Activated gamma-delta T cell (primary cell): Measurements from ENCODE around the gene PIEZO1.
A peak's percentile ranks its signal among the peaks of the same experiment; 100 is the strongest.
"Not testable (repeated sequence)": the region's sequence is repeated elsewhere in the genome, so short reads cannot be mapped to it uniquely, and the experiment has no call there.

Experiments
- DNase-seq: peaks from one replicate; lab custom pipeline; 2025; lab: John Stamatoyannopoulos, UW
- total RNA-seq, 2 donors: gene quantifications; one replicate each; lab custom pipeline; 2026; lab: John Stamatoyannopoulos, UW

The PIEZO1 gene, protein sequence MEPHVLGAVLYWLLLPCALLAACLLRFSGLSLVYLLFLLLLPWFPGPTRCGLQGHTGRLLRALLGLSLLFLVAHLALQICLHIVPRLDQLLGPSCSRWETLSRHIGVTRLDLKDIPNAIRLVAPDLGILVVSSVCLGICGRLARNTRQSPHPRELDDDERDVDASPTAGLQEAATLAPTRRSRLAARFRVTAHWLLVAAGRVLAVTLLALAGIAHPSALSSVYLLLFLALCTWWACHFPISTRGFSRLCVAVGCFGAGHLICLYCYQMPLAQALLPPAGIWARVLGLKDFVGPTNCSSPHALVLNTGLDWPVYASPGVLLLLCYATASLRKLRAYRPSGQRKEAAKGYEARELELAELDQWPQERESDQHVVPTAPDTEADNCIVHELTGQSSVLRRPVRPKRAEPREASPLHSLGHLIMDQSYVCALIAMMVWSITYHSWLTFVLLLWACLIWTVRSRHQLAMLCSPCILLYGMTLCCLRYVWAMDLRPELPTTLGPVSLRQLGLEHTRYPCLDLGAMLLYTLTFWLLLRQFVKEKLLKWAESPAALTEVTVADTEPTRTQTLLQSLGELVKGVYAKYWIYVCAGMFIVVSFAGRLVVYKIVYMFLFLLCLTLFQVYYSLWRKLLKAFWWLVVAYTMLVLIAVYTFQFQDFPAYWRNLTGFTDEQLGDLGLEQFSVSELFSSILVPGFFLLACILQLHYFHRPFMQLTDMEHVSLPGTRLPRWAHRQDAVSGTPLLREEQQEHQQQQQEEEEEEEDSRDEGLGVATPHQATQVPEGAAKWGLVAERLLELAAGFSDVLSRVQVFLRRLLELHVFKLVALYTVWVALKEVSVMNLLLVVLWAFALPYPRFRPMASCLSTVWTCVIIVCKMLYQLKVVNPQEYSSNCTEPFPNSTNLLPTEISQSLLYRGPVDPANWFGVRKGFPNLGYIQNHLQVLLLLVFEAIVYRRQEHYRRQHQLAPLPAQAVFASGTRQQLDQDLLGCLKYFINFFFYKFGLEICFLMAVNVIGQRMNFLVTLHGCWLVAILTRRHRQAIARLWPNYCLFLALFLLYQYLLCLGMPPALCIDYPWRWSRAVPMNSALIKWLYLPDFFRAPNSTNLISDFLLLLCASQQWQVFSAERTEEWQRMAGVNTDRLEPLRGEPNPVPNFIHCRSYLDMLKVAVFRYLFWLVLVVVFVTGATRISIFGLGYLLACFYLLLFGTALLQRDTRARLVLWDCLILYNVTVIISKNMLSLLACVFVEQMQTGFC (N-terminal part only)
- total RNA-seq, result 402 to 411 reads per million in 2 donors

DNA sequence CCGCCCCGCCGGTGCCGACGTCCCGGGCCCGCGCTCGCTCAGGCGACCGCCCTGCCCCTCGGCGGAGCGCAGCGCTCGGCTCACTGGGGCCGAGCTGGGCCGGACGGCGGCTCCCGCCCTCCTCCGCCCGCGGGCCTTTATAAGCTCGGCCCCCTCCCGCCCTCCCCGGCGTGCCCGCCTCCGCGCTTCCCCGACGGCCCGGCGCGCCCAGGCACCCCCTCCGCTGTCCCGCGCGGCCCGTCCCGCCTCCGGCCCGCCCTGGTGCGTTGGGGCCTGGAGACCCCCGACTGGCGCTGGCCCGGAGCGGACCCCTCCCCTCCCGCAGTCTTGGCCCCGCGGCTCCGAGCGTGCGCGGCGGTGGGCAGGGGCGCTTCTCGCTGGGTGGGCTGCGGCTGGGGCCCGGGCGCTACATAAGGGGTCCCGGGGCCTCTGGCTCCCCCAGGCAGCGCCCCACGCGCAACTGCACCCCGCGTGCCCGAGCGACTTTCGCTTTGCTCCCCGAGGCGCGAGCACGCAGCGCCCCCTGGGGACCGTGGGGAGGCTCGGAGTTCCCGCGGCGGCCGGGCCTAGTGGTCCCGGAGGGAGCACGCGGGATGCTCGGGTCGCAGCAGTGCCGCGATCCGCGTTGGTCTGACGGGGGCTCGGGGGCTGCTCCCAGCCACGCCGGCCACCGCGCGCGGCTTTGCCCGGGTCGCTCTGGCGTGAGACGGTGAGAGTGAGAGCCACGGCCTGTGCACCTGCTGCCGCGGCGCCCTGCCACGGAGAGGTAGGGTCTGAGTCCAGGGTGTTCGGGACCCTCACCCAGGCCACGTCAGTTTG lies at the start of gene PIEZO1:
TSS of gene PIEZO1 (minus strand) at position 115 of the 819 bp plus-strand sequence. CDS start 256 bp downstream, outside the sequence.
- peak; percentile 72 for DNase-seq

DNA sequence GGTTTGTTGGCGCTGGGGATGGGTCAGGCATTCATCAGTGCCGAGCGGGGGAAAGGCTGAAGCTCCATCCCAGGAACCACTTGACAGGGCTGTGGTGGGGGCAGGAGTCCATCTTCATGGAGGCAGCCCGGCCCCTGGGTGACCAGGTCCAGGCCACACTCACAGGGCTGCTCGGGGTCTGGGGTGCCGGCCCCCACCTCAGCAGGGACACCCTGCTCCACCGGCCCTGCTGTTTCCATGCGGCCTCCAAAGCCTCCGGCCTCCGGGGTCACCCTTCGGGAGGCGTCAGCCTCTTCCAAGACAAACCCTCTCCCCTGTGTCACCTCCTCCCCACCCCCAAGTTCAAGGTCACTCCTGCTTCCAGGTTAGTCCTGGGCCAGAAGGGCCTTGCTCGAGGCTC lies 49.6 kb upstream of the PIEZO1 start:
- DNase-seq, result no peak

DNA sequence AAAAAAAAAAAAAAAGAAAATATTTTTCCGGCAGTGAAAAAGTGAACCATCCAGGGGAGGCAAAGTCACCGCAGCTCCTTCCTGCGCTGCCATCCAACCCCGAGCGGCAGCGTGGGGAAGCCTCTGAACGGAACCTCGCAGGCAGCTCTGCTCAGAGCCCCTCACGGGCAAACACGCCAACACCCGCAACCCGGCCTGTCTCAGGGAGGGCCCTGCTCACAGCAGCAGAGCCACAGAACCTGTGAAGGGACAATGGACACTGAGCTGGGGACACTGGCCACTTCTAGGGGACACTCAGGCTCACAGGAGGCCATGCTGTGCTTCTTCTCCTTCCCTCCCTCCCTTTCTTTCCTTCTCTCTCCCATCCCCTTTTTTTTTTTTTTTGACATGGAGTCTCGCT lies 48.1 kb upstream of the PIEZO1 start:
- no peak for DNase-seq

GRCh38 chr16:88831838-88832237 lies 46.8 kb upstream of the PIEZO1 start:
- no peak for DNase-seq

DNA sequence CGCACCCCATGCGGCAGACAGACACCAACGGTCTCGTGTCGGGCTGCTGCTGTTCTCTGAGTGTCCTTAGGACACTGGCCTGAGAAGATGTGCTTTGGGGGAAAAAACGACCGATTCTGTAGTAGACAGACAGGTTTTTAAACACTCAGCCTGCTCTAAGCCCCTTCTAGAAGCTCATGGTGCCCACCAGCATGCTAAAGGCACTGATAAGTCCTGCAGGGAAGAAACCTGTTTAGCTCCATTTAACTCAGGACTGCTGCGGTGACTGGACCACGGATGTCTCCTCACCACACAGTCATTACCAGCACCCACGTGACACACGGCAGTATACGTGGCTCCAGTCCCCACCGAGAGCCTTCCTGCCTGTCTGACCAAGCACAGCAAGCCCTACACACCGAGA lies 45.8 kb upstream of the PIEZO1 start:
- no peak for DNase-seq

GRCh38 chr16:88830258-88830657 lies 45.2 kb upstream of the PIEZO1 start:
- no peak for DNase-seq

DNA sequence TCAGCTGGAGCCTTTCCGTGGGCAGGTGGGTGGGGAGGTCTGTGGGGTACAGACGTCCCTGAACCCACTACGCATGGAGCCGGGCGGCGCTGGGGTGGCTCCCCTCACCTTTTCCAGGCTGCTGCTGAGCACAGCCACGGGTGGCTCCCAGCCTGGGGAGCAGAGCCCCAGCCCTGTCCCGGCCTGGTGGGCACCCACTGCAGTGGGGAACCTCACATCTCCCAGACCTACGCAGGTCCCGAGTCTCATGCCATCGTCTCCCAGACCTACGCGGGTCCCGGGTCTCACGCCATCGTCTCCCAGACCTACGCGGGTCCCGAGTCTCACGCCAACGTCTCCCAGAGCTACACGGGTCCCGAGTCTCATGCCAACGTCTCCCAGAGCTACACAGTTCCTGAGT lies 43.7 kb upstream of the PIEZO1 start:
- DNase-seq, result no peak

DNA sequence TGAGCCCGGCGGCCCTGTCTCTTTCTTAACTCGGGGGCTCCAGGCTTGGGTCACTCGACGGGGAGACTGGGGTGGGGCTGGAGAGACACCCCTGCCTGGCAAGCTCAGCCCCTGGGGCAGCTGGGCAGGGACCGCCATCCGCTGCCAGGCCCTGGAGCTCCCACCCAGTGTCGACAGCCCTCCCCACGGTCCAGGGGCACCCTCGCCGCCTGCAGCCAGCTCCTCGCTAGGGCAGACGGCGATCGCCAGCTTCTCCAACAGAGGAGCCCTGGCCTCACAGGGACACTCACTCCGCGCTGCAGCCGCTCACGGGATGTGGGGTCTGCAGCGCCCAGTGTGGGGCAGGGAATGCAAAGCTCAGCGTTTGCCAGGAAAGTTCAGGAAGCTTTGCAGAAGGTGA lies 42.7 kb upstream of the PIEZO1 start:
- DNase-seq, result no peak

DNA sequence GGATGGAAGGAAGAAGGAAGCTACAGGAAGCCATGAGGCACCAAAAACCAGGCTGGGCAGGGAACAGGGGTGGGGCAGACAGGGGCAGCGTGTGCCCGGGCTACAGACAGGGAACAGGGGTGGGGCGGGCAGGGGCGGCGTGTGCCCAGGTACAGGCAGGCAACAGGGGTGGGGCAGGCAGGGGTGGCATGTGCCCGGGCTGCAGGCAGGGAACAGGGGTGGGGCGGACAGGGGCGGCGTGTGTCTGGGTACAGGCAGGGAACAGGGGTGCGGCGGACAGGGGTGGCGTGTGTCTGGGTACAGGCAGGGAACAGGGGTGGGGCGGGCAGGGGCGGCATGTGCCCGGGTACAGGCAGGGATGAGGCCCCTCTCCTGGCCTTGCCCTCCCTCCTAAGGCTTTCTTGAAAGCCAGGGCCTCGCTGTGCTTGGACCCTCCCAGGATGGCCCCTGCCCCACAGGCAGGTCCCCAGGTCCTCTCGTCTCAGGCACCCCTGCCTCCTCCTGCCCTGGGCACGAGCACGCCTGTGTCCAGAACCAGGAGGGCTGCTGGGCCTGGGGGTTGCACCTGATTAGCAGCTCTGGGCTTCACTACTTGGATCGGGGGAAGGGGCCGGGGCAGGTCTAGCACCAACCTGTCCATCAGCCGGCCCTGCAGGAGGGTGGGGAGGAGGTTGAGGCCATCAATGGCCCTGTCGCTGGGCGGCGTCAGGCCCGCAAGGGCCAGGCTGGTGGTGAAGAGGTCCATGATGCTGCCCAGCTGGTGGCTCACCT lies 41.2 kb upstream of the PIEZO1 start:
- no peak for DNase-seq

DNA sequence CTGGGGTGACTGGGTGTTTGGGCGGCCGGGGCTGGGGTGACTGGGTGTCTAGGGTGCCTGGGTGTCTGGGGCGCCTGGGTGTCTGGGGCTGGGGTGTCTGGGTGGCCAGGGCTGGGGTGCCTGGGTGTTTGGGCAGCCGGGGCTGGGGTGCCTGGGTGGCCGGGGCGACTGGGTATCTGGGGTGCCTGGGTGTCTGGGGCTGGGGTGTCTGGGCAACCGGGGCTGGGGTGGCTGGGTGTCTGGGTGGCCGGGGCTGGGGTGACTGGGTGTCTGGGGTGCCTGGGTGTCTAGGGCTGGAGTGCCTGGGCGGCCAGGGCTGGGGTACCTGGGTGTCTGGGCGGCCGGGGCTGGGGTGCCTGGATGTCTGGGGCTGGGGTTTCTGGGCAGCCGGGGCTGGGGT lies 40.1 kb upstream of the PIEZO1 start:
- no peak for DNase-seq

GRCh38 chr16:88824256-88825077 lies 39.4 kb upstream of the PIEZO1 start:
- no peak for DNase-seq

DNA sequence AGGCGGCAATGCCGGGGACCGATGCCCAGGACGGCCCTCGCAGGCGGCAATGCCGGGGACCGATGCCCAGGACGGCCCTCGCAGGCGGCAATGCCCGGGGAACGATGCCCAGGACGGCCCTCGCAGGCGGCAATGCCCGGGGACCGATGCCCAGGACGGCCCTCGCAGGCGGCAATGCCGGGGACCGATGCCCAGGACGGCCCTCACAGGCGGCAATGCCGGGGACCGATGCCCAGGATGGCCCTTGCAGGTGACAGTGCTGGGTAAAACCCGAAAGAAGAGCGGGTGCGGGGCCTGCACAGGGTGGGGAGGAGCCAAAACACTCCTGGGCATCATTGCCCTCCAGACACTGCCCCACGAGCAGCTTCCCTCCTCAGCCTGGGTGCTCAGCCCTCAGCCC lies 38.6 kb upstream of the PIEZO1 start:
- DNase-seq, result not testable (repeated sequence)

DNA sequence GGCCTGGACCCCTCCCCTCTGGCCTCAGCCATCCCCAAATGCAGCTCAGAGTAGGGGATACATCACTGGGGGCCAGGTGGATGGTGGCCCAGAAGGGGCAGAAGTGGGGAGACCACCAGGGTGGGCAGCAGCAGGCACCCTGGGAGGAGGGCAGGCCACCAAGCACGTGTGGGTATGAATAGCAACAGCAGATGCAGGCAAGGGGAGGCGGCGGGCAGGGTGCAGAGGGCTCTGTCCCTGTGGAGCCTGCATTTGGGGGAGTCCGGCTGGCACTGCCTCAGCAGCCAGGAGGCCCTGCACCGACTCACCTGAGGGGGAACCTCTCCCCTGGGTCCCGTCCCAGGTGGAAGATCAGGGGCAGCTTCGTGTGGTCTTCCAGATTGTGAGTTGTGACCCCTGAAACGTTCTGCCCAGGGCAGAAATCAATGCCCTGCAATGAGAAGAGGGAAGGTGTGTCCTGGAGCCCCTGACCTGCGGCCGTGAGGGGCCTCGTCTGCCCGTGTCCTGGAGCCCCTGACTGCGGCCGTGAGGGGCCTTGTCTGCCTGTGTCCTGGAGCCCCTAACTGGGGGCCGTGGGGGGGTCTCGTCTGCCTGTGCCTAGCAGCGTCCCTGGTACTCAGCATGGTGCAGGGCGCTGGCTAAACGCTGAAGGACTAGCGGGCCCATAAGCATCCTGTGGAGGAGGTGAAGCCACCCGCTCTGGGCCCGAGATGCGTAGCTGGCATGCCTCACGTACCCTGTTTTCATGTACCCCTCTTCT lies 37.4 kb upstream of the PIEZO1 start:
- no peak for DNase-seq

DNA sequence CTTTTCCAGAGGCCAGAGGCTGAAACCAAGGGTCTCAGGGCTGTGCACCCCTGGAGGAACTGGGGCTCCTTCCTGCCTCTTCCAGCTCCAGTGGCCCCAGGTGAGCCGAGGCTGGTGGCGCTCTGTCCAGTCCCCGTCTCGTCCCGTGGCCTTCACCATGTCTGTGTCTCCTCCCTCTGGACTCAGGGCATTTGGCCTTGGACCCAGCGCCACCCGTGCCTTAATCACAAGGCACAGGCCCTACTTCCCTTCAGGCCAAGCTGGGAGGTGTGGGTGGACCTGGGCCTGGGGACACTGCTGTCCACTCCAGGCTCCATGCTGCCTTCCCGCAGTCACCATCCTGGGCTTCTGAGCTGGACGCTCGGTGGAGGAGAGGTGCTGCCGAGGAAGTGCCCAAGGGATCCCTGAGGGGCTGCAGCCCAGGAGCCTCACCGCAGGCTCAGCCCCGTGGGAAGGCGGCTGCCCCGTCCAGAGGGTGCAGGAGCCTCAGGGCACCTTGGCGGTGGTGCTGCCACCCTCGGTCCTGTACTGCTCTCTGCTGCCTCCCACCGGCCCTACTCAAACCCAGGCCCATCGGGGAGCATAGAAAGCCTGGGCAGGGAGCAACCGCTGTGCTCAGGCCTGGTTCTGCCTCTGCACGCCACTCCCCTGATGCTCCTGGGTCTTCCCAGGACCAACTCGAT lies 36.3 kb upstream of the PIEZO1 start:
- DNase-seq, result no peak

- no peak for DNase-seq
These were observed 35.5 kb upstream of the PIEZO1 start for GRCh38 chr16:88820385-88821025.

DNA sequence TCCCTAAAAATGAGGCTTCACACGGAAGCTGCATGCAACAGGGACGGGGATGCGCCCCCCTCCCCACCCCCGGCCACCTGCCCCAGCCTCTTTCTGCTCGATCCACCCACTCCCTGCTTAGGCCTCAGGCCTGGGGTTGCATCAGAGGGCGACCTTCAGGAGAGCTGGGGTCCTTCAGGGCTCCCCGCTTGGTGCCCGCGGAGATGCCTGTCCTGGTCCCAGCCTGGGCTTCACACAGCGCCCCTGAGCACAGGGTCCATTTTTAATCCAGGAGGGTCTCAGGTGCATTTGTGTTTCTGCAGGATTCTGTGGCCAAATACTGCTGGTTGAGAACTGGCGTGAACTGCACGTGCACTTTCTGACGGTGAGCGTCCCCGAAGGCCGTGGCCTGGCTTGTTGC lies 34.1 kb upstream of the PIEZO1 start:
- no peak for DNase-seq

- DNase-seq, result no peak
These were observed 33.5 kb upstream of the PIEZO1 start for GRCh38 chr16:88818575-88818874.
